ENCODE data around the gene HOXD8. TPM values are rescaled to one million over a fixed set of nuclear protein-coding genes. Genes with fewer than 3 reads are reported as not detected.

The HOXD8 gene
- total RNA-seq, 1 donor: not detected

GRCh38 chr2:176090862-176091261, 38.6 kb upstream of the HOXD8 start:
- DNase-seq (ENCODE audit: low read depth in 2 of 3, low spot score in 2 of 3): no peak

DNA sequence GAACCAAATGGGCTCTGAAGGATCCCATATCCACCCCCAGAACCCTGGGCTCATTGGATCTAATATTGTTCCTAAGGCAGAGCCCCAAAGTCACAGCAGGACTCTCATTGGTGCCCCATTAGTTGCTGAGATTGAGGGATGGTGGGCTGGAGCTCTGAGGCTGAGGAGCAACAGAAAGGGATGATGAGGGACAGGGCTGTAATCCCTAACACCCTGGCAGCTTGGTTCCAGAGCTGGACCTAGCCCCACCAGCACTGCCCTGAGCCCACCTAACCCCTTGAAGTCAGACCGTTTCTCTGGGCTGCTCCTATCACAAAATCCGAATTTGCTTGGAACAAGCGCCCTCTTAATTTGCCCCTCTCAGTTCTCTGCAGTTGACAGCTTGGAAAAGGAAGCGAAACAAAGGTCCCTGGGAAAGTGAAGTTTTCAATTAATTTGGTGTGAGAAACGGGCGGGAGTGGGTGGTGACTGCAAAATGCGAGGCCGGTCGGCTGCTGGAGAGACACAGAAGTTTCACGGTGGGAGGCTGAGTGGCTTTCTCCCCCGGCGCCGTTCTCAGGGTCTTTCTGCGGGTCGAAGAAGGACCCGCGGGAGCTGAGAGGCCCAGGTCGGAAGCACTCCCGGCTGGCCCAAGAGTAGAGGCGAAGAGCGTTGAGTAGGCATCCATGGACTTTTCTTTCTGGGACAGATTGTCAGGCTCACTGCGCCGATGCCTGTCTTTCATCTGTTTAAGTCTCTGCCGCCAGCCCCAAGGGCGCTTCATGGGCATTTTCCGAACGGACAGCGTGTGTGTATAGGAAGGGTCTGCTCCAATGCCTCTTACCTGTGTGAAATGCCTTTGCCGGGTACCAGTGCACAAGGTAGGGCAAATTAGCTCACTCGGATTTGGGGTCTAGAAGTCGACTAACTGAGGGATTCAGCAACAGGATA, 37.9 kb upstream of the HOXD8 start:
- DNase-seq (ENCODE audit: low read depth in 2 of 3, low spot score in 2 of 3): no peak

GRCh38 chr2:176092270-176093144, 37.0 kb upstream of the HOXD8 start, which contains the start of gene HOXD13:
HOXD13 (plus strand) TSS chr2:176092721; CDS start chr2:176092891, 170 bp downstream.
- no peak for DNase-seq (ENCODE audit: low read depth in 2 of 3, low spot score in 2 of 3)

DNA sequence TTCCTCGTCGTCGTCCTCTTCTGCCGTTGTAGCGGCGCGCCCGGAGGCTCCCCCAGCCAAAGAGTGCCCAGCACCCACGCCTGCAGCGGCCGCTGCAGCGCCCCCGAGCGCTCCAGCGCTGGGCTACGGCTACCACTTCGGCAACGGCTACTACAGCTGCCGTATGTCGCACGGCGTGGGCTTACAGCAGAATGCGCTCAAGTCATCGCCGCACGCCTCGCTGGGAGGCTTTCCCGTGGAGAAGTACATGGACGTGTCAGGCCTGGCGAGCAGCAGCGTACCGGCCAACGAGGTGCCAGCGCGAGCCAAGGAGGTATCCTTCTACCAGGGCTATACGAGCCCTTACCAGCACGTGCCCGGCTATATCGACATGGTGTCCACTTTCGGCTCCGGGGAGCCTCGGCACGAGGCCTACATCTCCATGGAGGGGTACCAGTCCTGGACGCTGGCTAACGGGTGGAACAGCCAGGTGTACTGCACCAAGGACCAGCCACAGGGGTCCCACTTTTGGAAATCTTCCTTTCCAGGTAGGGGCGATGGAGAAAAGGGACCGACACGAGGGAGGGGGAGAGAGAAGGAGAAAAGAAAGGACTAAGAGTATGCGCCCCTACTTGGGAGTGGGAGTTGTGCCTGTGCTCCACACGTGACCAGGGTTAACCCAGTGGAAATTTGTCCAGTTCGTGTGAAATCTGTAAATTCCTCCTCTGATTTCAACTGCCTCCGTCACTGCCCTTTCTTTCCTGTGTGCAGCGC, 36.2 kb upstream of the HOXD8 start:
- no peak for DNase-seq (ENCODE audit: low read depth in 2 of 3, low spot score in 2 of 3)

GRCh38 chr2:176093898-176094249, 35.6 kb upstream of the HOXD8 start:
- no peak for DNase-seq (ENCODE audit: low read depth in 2 of 3, low spot score in 2 of 3)

GRCh38 chr2:176094349-176094748, 35.2 kb upstream of the HOXD8 start:
- DNase-seq (ENCODE audit: low read depth in 2 of 3, low spot score in 2 of 3): no peak

DNA sequence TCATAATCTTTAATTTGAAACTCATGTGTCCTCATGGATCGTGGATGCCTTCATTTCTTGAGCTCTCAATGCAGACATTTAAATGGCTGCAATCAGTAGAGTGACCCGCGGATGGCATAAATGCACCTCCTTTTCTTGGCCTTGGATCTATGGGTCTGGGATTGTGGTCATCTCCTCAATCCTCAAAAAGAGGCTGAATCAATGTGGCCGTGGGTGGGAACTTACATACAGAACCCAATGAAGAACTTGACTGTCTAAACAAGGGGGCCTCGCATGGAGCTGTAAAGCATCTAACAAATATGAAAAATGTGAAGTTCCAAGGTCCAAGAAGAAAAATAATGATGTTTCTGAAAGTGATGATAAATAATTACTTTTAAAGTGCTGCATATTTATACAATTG, 34.1 kb upstream of the HOXD8 start:
- DNase-seq (ENCODE audit: low read depth in 2 of 3, low spot score in 2 of 3): no peak

DNA sequence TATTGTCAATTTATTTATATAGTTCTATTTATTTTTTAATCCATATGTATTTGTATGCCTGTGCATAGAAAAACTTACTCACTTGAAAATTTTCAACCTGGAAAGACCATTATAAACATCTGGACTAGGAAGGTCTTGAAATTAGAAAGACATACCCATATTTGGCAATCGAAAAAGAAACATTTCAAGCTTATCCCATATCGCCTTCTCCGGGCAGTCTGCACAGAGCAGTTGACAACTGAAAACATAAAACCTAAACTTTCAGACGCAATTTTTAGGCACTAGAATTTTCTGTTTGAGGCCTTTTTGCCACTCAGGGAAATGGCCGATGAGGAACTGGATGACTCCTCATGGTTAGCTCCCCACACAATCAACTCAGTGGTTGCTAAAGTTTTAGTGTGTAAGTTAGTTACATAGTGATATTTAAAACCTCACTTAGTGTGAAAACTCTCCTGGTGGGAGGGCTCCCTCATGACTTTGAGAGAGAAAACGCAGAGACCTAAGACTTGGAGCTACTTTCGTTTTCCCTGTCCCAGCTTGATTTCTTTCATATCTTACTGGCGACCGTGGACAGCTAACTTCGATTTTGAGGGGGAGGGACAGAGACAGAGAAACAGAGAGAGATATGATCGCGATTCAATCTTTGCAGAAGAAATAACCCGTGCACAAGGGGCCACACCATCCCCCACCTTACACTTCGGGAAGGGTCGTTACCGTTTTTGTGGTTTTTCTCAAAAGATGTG, 33.1 kb upstream of the HOXD8 start:
- peak in 1 of 3 donors; percentile 56 for DNase-seq (ENCODE audit: low read depth in 2 of 3, low spot score in 2 of 3)

- peak in 2 of 3 donors; percentile 80 for DNase-seq (ENCODE audit: low read depth in 2 of 3, low spot score in 2 of 3)
Measured at GRCh38 chr2:176096986-176097819, 32.3 kb upstream of the HOXD8 start.

GRCh38 chr2:176097820-176098365, 31.6 kb upstream of the HOXD8 start:
- DNase-seq (ENCODE audit: low read depth in 2 of 3, low spot score in 2 of 3): no peak

GRCh38 chr2:176098366-176099158, 30.9 kb upstream of the HOXD8 start:
- no peak for DNase-seq (ENCODE audit: low read depth in 2 of 3, low spot score in 2 of 3)

DNA sequence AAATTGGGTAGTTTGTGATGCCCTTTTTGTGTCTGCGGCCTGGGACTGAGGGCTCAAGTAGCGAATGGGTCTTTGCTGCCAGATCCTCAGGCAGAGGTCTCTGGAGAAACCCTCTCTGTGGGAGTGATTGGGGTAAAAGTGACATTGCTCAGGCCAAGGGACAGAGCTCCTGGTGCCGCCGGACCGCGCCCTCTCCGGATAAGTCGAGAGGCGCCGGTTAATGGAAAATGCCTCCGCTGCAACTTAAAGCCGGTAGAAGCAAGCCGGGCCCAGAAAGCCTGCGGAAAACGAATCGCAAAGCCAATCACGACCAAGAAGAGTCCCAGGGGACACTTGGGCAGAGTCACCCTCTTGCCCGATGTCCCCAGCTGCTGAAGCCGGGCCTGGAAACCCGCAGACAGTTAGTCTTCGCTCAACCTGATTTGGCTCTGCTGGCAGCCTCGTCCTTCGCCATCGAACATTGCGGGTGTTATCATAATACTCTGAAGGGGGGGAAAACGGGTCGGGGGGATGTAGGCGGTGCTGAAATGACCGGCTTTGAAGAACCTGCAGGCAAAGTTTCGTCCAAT, 30.3 kb upstream of the HOXD8 start:
- DNase-seq (ENCODE audit: low read depth in 2 of 3, low spot score in 2 of 3): no peak

- DNase-seq (ENCODE audit: low read depth in 2 of 3, low spot score in 2 of 3): no peak
Measured at GRCh38 chr2:176099728-176100546, 29.6 kb upstream of the HOXD8 start, which contains the start of gene HOXD12. HOXD12 (plus strand) TSS chr2:176099795; CDS start chr2:176099802, 7 bp downstream.

DNA sequence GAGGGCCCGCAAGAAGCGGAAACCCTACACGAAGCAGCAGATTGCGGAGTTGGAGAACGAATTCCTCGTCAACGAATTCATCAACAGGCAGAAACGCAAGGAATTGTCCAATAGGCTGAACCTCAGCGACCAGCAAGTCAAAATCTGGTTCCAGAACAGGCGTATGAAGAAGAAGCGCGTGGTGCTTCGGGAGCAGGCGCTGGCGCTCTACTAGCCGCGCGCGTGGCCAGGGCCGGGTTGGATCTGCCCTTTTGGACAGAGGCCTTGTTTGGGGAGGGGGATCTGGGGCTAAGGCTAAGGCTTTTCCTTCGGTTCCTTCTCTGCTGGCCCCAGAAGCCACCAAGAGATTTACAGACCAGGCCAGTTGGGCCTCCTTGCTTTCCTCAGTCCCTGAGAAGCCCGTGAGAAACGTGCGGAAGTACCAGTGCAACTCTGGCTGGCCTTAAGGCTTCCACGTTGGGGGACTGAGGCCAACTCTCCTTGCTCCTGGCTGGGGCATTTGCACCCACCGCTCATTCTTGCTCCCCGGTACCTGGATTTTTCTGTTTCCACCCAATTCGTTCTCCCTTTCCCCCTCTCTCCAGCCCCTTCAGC, 28.9 kb upstream of the HOXD8 start:
- DNase-seq (ENCODE audit: low read depth in 2 of 3, low spot score in 2 of 3): no peak

- no peak for DNase-seq (ENCODE audit: low read depth in 2 of 3, low spot score in 2 of 3)
Measured at GRCh38 chr2:176101216-176101830, 28.2 kb upstream of the HOXD8 start.

GRCh38 chr2:176101842-176102241, 27.7 kb upstream of the HOXD8 start:
- DNase-seq (ENCODE audit: low read depth in 2 of 3, low spot score in 2 of 3): no peak
